Neuron (in vitro differentiated cells): Measurements from ENCODE around the gene EDIL3.
"Not testable (repeated sequence)": the region's sequence is repeated elsewhere in the genome, so short reads cannot be mapped to it uniquely, and the experiment has no call there.

Experiments used
- H2AFZ ChIP-seq: one replicate; pipeline ENCODE4 v1.6.1; 2013; ENCODE audit warnings: low read depth, mild to moderate bottlenecking, inconsistent platforms, low read length, moderate library complexity
- H3K27me3 ChIP-seq: one replicate; pipeline ENCODE4 v1.6.1; 2013; ENCODE audit warnings: low read length; ENCODE audit not compliant: insufficient read depth
- H3K36me3 ChIP-seq: one replicate; pipeline ENCODE4 v1.6.1; 2013; ENCODE audit warnings: low read length; ENCODE audit not compliant: insufficient read depth
- H3K4me1 ChIP-seq: one replicate; pipeline ENCODE4 v1.6.1; 2013; ENCODE audit warnings: low read length; ENCODE audit not compliant: insufficient read depth
- H3K4me3 ChIP-seq: 2 replicates; pipeline ENCODE4 v1.5.1; 2013; ENCODE audit warnings: mild to moderate bottlenecking, low read length, moderate library complexity
- H3K9me3 ChIP-seq: one replicate; pipeline ENCODE4 v1.6.1; 2013; ENCODE audit warnings: low read length

The EDIL3 gene

GRCh38 chr5:84370176-84370575 is 14.5 kb downstream of the EDIL3 start:
- H3K4me3 ChIP-seq, result no peak overlapping the region
- no peak overlapping the region for H2AFZ ChIP-seq
- no peaks in the 10 kb centered on the region for H3K27me3 ChIP-seq
- no peaks in the 10 kb centered on the region for H3K9me3 ChIP-seq
- H3K36me3 ChIP-seq, result no peaks in the 10 kb centered on the region
- no peaks in the 10 kb centered on the region for H3K4me1 ChIP-seq

- Histone ChIP-seq H3K9me3 (no peaks in the 10 kb centered on the region), H3K4me1 (no peaks in the 10 kb centered on the region), H2AFZ (no peak overlapping the region)
These were observed 20.6 kb downstream of the EDIL3 start for GRCh38 chr5:84364043-84364442.

DNA sequence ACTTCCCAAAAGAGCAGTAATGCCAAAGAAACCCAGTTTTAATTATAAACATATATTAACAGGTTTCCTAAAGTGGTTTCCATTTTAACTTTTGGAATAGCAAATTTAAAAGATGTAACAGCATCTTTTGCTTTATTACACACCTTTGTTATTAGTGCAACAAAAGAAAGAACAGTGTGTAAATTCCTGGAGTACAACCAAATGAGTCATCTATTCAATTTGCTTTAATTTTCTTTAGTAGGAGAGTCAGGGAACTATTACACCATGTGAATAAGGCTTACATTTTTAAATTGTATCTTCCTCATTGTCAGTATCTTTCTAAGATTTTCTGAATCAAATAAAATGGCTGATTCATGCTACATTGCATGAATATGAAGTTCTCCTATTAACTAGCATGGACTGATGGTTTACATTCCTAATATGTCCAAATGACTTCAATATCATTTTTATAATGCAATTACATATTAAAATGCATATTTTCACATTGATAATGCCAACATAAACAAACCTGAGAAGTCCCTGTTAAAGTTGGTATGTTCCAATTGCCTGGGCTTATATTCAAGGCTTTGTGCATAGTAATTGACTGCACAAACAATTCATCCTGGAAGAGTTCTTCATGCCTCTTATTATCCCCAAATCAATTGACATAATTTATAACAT is 22.5 kb downstream of the EDIL3 start:
- no peaks in the 10 kb centered on the region for H3K27me3 ChIP-seq
- no peaks in the 10 kb centered on the region for H3K4me1 ChIP-seq
- no peak overlapping the region for H3K4me3 ChIP-seq

More at GRCh38 chr5:84364043-84364442, 20.6 kb downstream of the EDIL3 start:
- Histone ChIP-seq H3K36me3 (no peaks in the 10 kb centered on the region), H3K27me3 (no peaks in the 10 kb centered on the region), H3K4me3 (no peak overlapping the region)

GRCh38 chr5:84361572-84361971 is 23.1 kb downstream of the EDIL3 start:
- Histone ChIP-seq H2AFZ (no peak overlapping the region), H3K4me3 (no peak overlapping the region), H3K4me1 (no peaks in the 10 kb centered on the region), H3K9me3 (no peaks in the 10 kb centered on the region), H3K36me3 (no peaks in the 10 kb centered on the region), H3K27me3 (no peaks in the 10 kb centered on the region)

More for the DNA sequence above, 22.5 kb downstream of the EDIL3 start:
- Histone ChIP-seq H3K9me3 (no peaks in the 10 kb centered on the region), H2AFZ (no peak overlapping the region), H3K36me3 (no peaks in the 10 kb centered on the region)

DNA sequence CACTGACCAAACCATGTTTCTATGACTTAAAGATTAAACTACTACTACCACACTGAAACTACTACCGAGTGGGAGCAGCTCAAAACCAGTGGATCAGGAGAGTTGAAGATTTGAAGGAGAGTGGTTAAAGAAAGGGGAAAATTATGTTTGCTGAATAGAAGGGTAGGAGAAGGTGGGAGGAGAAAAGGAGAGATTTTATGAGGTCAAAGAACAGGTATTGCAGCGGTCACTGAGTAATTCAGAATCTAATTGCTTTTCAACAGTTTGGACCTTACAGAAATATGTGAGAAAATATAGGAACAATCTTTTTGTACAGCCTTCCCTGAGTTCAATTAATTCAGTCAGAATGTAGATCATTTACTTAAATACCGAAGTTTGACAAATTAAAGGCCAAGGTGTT is 24.6 kb downstream of the EDIL3 start:
- Histone ChIP-seq H3K4me3 (no peak overlapping the region), H3K9me3 (no peaks in the 10 kb centered on the region), H3K27me3 (no peaks in the 10 kb centered on the region), H3K36me3 (no peaks in the 10 kb centered on the region), H2AFZ (no peak overlapping the region), H3K4me1 (no peaks in the 10 kb centered on the region)

DNA sequence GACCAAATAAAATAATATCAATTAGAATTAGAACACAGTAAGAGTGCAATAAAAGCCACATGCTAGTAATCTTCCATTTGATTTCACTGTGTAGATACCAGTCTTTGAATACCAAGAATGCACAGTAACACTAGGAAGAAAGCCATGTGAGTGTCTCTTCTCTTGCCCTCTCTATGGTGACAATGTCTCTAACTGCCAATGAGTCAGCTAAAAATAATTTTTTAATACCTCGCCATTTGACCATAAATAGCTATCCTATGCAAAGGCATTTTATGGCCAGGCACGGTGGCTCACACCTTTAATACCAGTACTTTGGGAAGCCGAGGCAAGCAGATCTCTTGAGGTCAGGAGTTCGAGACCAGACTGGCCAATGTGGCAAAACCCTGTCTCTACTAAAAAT is 30.6 kb downstream of the EDIL3 start:
- Histone ChIP-seq H3K4me1 (no peaks in the 10 kb centered on the region), H3K9me3 (no peaks in the 10 kb centered on the region), H2AFZ (no peak overlapping the region), H3K27me3 (no peaks in the 10 kb centered on the region), H3K36me3 (no peaks in the 10 kb centered on the region), H3K4me3 (no peak overlapping the region)

DNA sequence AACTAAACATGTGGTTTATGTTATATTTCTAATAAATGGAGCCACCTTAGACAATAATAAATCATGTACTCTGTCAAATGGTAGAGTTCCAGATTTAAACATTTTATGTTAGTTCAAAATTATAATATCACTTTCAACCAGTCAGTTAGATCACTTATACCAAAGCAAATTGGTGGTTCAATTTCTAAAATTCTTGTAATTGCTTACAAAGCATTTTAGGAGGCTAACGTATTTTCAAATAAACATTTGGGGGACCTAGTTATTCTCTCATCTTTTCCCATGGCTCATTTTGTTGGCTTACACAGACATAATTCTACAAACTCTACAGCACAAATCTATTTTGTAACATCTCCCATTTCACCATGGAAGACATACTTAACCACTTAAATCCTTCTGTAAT is 39.9 kb downstream of the EDIL3 start:
- no peak overlapping the region for H3K4me3 ChIP-seq
- H3K36me3 ChIP-seq, result no peaks in the 10 kb centered on the region
- no peaks in the 10 kb centered on the region for H3K4me1 ChIP-seq
- H3K9me3 ChIP-seq, result no peaks in the 10 kb centered on the region
- H3K27me3 ChIP-seq, result no peaks in the 10 kb centered on the region
- H2AFZ ChIP-seq, result no peak overlapping the region

DNA sequence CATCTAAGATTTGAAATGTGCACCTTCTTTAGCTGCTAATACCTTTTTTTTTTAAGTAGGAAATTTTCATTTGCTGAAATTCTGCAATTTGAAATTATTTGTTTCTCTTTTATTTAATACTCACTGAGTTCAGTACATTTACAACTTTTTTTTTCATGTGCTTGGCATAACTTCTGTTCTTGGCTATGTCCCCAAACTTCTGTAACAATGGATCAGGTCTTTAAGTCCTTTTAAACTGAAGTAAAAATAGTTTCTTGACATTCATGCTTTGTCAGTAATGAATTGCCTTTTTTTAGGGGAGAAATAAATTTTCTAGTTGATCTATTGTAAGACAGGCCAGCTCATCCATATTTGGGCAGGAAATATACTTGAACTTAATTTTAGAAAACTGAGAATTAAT is 41.5 kb downstream of the EDIL3 start:
- Histone ChIP-seq H3K4me3 (no peak overlapping the region), H3K27me3 (no peaks in the 10 kb centered on the region), H3K9me3 (no peaks in the 10 kb centered on the region), H3K4me1 (no peaks in the 10 kb centered on the region), H3K36me3 (no peaks in the 10 kb centered on the region), H2AFZ (no peak overlapping the region)

DNA sequence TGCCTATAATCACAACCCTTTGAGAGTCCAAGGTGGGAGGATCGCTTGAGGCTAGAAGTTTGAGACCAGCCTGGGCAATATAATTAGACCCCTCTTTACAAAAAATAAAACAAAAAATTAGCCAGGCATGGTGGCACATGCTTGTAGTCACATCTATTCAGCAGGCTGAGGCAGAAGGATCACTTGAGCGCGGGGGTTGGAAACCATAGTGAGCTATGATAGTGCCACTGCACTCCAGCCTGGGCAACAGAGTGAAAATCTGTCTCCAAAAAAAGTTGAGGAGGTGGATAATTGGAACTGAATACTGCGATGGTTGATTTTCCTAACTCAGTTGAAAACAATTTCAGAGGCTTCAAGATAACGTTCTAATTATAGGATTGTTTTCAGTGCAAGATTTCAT is 52.6 kb downstream of the EDIL3 start:
- Histone ChIP-seq H3K9me3 (no peaks in the 10 kb centered on the region), H2AFZ (no peak overlapping the region), H3K4me3 (no peak overlapping the region), H3K36me3 (no peaks in the 10 kb centered on the region), H3K27me3 (no peaks in the 10 kb centered on the region), H3K4me1 (no peaks in the 10 kb centered on the region)

DNA sequence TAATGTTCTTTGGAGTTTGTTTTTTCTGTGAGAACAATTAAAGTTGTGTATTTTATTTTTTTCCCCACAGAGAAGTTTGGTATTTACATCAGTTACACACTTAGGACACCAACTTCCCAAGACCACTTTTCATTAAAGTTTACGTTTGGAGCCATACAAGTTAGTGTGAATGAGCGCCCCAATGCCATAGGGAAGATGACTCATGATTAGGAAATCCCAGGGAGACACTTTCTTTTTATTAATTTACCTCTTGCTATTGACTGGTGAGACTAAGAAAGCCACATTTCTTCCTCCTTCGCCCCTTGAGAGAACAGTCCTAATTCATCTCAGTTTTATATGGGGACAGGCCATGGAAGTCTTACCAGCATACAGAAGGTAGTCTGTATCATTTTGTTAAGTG is 57.1 kb downstream of the EDIL3 start:
- Histone ChIP-seq H3K4me3 (no peak overlapping the region), H3K27me3 (no peaks in the 10 kb centered on the region), H3K9me3 (no peaks in the 10 kb centered on the region)

DNA sequence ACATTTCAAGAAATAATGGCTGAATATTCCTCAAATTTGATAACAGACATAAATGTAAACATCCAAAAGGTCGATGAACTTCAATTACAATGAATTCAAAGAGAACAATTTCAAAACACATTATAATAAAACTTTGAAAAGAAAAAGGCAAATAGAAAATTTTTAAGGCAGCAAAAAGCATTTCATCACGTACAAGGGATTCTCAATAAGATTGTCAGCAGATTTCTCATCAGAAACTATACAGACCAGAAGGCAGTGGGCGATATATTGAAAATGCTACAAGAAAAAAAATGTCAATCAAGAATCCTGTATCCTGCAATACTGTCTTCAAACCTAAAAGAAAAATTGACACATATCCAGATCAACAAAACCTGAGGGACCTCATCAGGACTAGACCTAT is 62.0 kb downstream of the EDIL3 start:
- H3K4me3 ChIP-seq, result no peak overlapping the region
- H2AFZ ChIP-seq, result no peak overlapping the region
- no peaks in the 10 kb centered on the region for H3K4me1 ChIP-seq
- no peaks in the 10 kb centered on the region for H3K36me3 ChIP-seq
- no peaks in the 10 kb centered on the region for H3K27me3 ChIP-seq
- H3K9me3 ChIP-seq, result no peaks in the 10 kb centered on the region

More for the DNA sequence above, 57.1 kb downstream of the EDIL3 start:
- H3K4me1 ChIP-seq, result no peaks in the 10 kb centered on the region
- no peak overlapping the region for H2AFZ ChIP-seq
- no peaks in the 10 kb centered on the region for H3K36me3 ChIP-seq

GRCh38 chr5:84317826-84318225 is 66.9 kb downstream of the EDIL3 start:
- H3K9me3 ChIP-seq, H2AFZ ChIP-seq, H3K4me3 ChIP-seq, H3K4me1 ChIP-seq, H3K36me3 ChIP-seq, H3K27me3 ChIP-seq: not testable (repeated sequence)

- H3K4me3 ChIP-seq, H2AFZ ChIP-seq, H3K27me3 ChIP-seq, H3K36me3 ChIP-seq, H3K4me1 ChIP-seq, H3K9me3 ChIP-seq: not testable (repeated sequence)
These were observed 72.4 kb downstream of the EDIL3 start for GRCh38 chr5:84312280-84312679.

DNA sequence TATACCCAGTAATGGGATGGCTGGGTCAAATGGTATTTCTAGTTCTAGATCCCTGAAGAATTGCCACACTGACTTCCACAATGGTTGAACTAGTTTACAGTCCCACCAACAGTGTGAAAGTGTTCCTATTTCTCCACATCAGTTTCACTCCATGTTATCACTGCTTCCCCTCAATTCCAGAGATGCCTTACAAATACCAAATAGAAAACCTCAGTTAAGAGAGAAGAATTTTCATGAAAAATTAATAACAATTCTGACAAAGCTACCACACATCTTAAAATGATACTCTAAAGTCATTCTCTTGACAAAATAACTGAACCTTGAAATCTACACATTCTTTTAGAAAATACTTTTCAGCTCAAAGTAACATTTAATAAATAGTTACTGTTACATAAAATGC is 74.8 kb downstream of the EDIL3 start:
- not testable (repeated sequence) for H3K4me3 ChIP-seq, H3K9me3 ChIP-seq, H3K27me3 ChIP-seq, H3K4me1 ChIP-seq, H2AFZ ChIP-seq, H3K36me3 ChIP-seq
